ENCODE data around the gene ACOT11. TPM values are rescaled to one million over a fixed set of nuclear protein-coding genes. Genes with fewer than 3 reads are reported as not detected.

ACOT11 gene
- total and polyA plus RNA-seq, 2 of the 4 experiments (the other 2 are of a cell fraction): 2.5 to 2.7 TPM

- no peaks in the 10 kb centered on the region for H3K79me1 ChIP-seq (ENCODE audit: low read depth in 1 of 2, low read length in 2 of 2)
- no peak overlapping the region for H3K9ac ChIP-seq (ENCODE audit: low read depth, low read length)
- H4K8ac ChIP-seq (ENCODE audit: low read depth in 2 of 2, low read length in 2 of 2): no peak overlapping the region
- H2BK15ac ChIP-seq (ENCODE audit: low read depth, low read length): no peak overlapping the region
- no TSS peak for BruUV-seq (replicated peaks)
- ATAC-seq (ENCODE audit: low read depth) (no peak), DNase-seq (no peak)
- no peak overlapping the region for H2BK120ac ChIP-seq (ENCODE audit: low read depth, low read length)
- dilution Hi-C loops (cut with HindIII; ENCODE audit: low sequenced_read_pairs, unreplicated experiment) (no loop called here), in situ Hi-C loops (cut with MboI; ENCODE audit: low sequenced_read_pairs) (no loop called here), intact Hi-C loops (cut with micrococcal nuclease) (no loop called here)
- no peak overlapping the region for H2AFZ ChIP-seq (replicated peaks; ENCODE audit: low read length, poor library complexity)
- H3K4me3 ChIP-seq (ENCODE audit: insufficient read depth, low read depth, low read length): no peak overlapping the region
- no peaks in the 10 kb centered on the region for H3K4me1 ChIP-seq (ENCODE audit: control insufficient read depth, insufficient read depth, low read length)
- no peaks in the 10 kb centered on the region for H3K36me3 ChIP-seq (ENCODE audit: control insufficient read depth, insufficient read depth, low read length)
- ChIA-PET POLR2A (ENCODE audit: unreplicated experiment) (no interaction called here), CTCF (no interaction called here)
- no peaks in the 10 kb centered on the region for H4K20me1 ChIP-seq (ENCODE audit: insufficient read depth, low read length)
- no peak overlapping the region for H4K5ac ChIP-seq (ENCODE audit: low read depth, low read length)
- TF ChIP-seq RAD21 (IDR thresholded peaks at IDR 0.05; ENCODE audit: low read length) (no peak), SMC3 (IDR thresholded peaks at IDR 0.05; ENCODE audit: low read depth, low read length) (no peak), USF2 (IDR thresholded peaks at IDR 0.05; ENCODE audit: low read depth, low read length) (no peak), RCOR1 (IDR thresholded peaks at IDR 0.05; ENCODE audit: insufficient replicate concordance, low read length) (no peak), NFE2L2 (IDR thresholded peaks at IDR 0.05; ENCODE audit: low read depth, low read length) (no peak), MXI1 (IDR thresholded peaks at IDR 0.05; ENCODE audit: borderline replicate concordance, low read depth, low read length) (no peak), MAZ (IDR thresholded peaks at IDR 0.05; ENCODE audit: borderline replicate concordance, low read depth, low read length) (no peak), CTCF (conservative IDR thresholded peaks at IDR 0.05; ENCODE audit: low read depth, low read length) (no peak), CEBPB (IDR thresholded peaks at IDR 0.05; ENCODE audit: low read depth, low read length) (no peak), BHLHE40 (IDR thresholded peaks at IDR 0.05; ENCODE audit: low read depth, low read length) (no peak), ELK1 (IDR thresholded peaks at IDR 0.05; ENCODE audit: borderline replicate concordance, low read depth, low read length) (no peak), MAFK (IDR thresholded peaks at IDR 0.05; ENCODE audit: low read depth, low read length) (no peak), FOS (IDR thresholded peaks at IDR 0.05; ENCODE audit: low read depth, low read length) (no peak), POLR2A (IDR thresholded peaks at IDR 0.05; ENCODE audit: low read depth, low read length) (no peak), RFX5 (IDR thresholded peaks at IDR 0.05; ENCODE audit: low read depth, low read length) (no peak), CHD1 (IDR thresholded peaks at IDR 0.05; ENCODE audit: low read depth, low read length) (no peak)
- H2BK5ac ChIP-seq (ENCODE audit: low read depth, low read length, poor library complexity, severe bottlenecking): no peak overlapping the region
- no peaks in the 10 kb centered on the region for H3K9me3 ChIP-seq (ENCODE audit: control insufficient read depth, insufficient read depth, low read length)
- no peak overlapping the region for H3K14ac ChIP-seq (replicated peaks; ENCODE audit: low read depth, low read length)
- no peak overlapping the region for H4K91ac ChIP-seq (ENCODE audit: insufficient read depth, low read depth, low read length)
- H2AK9ac ChIP-seq (replicated peaks; ENCODE audit: low read depth, low read length, poor library complexity): no peak overlapping the region
- H3K56ac ChIP-seq (ENCODE audit: extremely low read depth, insufficient read depth, low read length): no peak overlapping the region
- no peak overlapping the region for H2AK5ac ChIP-seq (ENCODE audit: low read depth, low read length)
- H3K27me3 ChIP-seq (ENCODE audit: control insufficient read depth, insufficient read depth, low read length): no peaks in the 10 kb centered on the region; the same call in 1 of the 2 replicates
- no peak overlapping the region for H3K23ac ChIP-seq (ENCODE audit: low read depth, low read length)
- H3K9me1 ChIP-seq (ENCODE audit: insufficient read depth, low read length): peaks cover 5% of the 10 kb centered on the region
- H3K18ac ChIP-seq (ENCODE audit: low read depth, low read length): no peak overlapping the region
- no peak overlapping the region for H3K4me2 ChIP-seq (ENCODE audit: low read depth, low read length)
- WGBS, 2 experiments (ENCODE audit: extremely low coverage in 2 of 2, insufficient read length in 1 of 2): 95% methylated on average over 7 of the region's 16 CpGs; no CpG with 5 or more reads in 1 of the 2 experiments
- H3K4ac ChIP-seq (ENCODE audit: low read depth, low read length): no peak overlapping the region
- H2BK20ac ChIP-seq (ENCODE audit: low read depth, low read length): no peak overlapping the region
- no peak overlapping the region for H3K27ac ChIP-seq (ENCODE audit: insufficient read depth, low read length)
These were observed 61.4 kb downstream of the ACOT11 start for GRCh38 chr1:54609301-54609921.
